Stimulated activated memory B cell treated with anti-CD40 and anti-IgM and Interleukin-4, amounts not matched to agents 10 μg/mL and 1 μg/mL and 100 μg/mL, for 72 hours (primary cell): Measurements from ENCODE around the gene AGFG1.
A peak's percentile ranks its signal among the peaks of the same experiment; 100 is the strongest.
"Not testable (repeated sequence)": the region's sequence is repeated elsewhere in the genome, so short reads cannot be mapped to it uniquely, and the experiment has no call there.

ENCODE experiments used
- ATAC-seq: fragments of 150-1000 bp; cut with Tn5 transposase; 2 replicates; pipeline ENCODE4 v1.10.0; 2021
- H3K27ac Mint-ChIP-seq: one replicate; pipeline ENCODE4 v1.8.0; 2022; ENCODE audit warnings: mild to moderate bottlenecking, mixed read lengths
- H3K27me3 Mint-ChIP-seq: one replicate; pipeline ENCODE4 v1.8.0; 2022; ENCODE audit warnings: mixed read lengths
- H3K36me3 Mint-ChIP-seq: one replicate; pipeline ENCODE4 v1.8.0; 2022; ENCODE audit warnings: mixed read lengths
- H3K4me1 Mint-ChIP-seq: one replicate; pipeline ENCODE4 v1.8.0; 2022; ENCODE audit warnings: mixed read lengths
- H3K4me3 Mint-ChIP-seq: one replicate; pipeline ENCODE4 v1.8.0; 2022; ENCODE audit warnings: mild to moderate bottlenecking, moderate library complexity, mixed read lengths
- H3K9me3 Mint-ChIP-seq: one replicate; pipeline ENCODE4 v1.8.0; 2022; ENCODE audit warnings: mixed read lengths

Gene AGFG1

DNA sequence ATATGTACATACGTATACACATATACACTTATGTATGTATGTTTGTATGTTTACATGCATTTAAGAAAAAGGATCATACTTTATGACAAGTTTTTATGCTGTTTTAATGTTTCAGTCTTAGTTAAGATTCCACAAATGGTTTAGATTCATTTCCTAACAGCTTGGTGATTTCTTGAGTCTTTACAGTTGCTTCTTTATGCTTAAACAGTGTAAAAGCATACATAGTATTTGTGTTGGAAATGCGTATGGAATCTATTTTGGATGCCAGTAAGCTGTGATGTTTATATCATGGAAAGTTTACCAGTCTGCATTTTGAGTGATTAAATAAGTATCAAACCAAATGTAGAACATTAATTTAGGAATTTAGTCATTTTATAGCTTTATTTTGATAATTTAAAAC lies 55.4 kb downstream of the AGFG1 start:
- H3K9me3 Mint-ChIP-seq = no peaks in the 10 kb centered on the region
- H3K27me3 Mint-ChIP-seq = no peaks in the 10 kb centered on the region
- H3K4me1 Mint-ChIP-seq = no peaks in the 10 kb centered on the region
- H3K36me3 Mint-ChIP-seq = peaks cover 30% of the 10 kb centered on the region
- no peak overlapping the region for H3K4me3 Mint-ChIP-seq
- no peak overlapping the region for H3K27ac Mint-ChIP-seq
- ATAC-seq = no peak

DNA sequence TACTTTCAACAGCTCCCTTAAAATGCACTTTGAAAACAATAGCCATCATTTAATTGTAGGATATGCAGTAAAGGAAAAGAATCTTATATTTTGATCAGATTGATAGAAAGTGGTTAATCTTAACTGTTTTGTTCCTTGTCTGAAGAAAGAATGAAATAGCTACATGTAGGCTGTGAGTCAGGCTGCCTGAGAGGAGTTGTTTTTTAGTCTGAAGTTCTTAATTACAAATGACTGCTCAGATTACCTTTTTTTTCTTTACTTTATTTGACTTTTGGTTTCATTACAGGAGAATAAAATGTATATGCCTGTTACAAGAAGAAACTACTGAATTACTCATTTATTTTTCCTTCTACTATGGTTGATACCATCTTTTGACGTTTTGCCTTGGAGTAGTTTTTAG lies 56.8 kb downstream of the AGFG1 start:
- Mint-ChIP-seq H3K4me3 (no peak overlapping the region), H3K27me3 (no peaks in the 10 kb centered on the region), H3K36me3 (peaks cover 38% of the 10 kb centered on the region), H3K9me3 (no peaks in the 10 kb centered on the region), H3K4me1 (peaks cover 5% of the 10 kb centered on the region), H3K27ac (no peak overlapping the region)
- ATAC-seq = no peak

DNA sequence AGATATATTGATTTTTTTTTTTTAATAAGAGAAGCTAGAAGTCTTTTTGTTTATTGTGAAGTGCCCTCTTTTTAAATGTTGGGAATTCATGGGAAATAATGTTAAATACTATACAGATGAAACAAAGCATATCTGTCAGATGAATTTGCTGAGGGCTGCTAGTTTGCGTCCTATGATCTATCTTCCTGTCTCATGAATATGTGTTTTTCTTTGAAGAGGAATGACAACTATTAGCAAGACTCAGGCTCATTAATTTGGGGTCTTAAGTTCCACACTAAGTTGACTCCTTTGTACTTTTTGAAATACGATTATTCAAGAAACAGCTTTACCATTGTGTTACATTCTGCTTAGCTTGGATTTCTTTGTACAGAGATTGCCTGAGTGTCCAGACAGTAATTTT lies 57.9 kb downstream of the AGFG1 start:
- Mint-ChIP-seq H3K27ac (no peak overlapping the region), H3K4me1 (peaks cover 5% of the 10 kb centered on the region), H3K4me3 (no peak overlapping the region), H3K9me3 (no peaks in the 10 kb centered on the region), H3K27me3 (no peaks in the 10 kb centered on the region), H3K36me3 (peaks cover 28% of the 10 kb centered on the region)
- no peak for ATAC-seq

GRCh38 chr2:227534714-227535113 lies 62.8 kb downstream of the AGFG1 start:
- Mint-ChIP-seq H3K9me3 (no peaks in the 10 kb centered on the region), H3K4me3 (no peak overlapping the region), H3K27me3 (no peaks in the 10 kb centered on the region), H3K36me3 (peaks cover 42% of the 10 kb centered on the region), H3K27ac (no peak overlapping the region), H3K4me1 (peaks cover 5% of the 10 kb centered on the region)
- peak; percentile 72 for ATAC-seq

DNA sequence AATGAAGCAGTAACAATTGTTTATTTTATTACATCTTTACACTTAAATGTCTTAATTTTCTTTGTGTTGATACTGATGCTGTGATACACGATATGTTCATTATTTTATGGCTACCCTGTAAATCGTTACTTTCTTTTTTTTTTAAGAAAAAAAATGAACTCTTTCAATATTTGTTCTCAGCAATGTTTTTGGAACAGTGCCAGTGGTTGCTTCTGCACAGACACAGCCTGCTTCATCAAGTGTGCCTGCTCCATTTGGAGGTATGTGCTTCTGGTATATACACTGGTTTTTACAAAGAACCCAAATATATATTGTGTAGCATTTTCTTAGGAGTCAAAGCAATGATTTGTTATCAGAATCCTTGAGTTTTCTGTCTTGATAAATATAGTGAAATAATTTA lies 64.5 kb downstream of the AGFG1 start:
- Mint-ChIP-seq H3K4me1 (peaks cover 5% of the 10 kb centered on the region), H3K9me3 (peaks cover 3% of the 10 kb centered on the region), H3K27ac (no peak overlapping the region), H3K36me3 (peaks cover 55% of the 10 kb centered on the region), H3K4me3 (no peak overlapping the region), H3K27me3 (no peaks in the 10 kb centered on the region)
- no peak for ATAC-seq

- Mint-ChIP-seq H3K27ac (no peak overlapping the region), H3K36me3 (peaks cover 70% of the 10 kb centered on the region)
Measured at GRCh38 chr2:227539465-227539956, 67.6 kb downstream of the AGFG1 start.

DNA sequence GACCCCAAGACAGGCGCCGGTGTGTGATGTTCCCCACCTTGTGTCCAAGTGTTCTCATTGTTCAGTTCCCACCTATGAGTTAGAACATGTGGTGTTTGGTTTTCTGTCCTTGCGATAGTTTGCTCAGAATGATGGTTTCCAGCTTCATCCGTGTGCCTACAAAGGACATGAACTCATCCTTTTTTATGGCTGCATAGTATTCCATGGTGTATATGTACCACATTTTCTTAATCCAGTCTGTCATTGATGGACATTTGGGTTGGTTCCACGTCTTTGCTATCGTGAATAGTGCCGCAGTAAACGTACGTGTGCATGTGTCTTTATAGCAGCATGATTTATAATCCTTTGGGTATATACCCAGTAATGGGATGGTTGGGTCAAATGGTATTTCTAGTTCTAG lies 68.4 kb downstream of the AGFG1 start:
- H3K27ac Mint-ChIP-seq, ATAC-seq, H3K27me3 Mint-ChIP-seq, H3K9me3 Mint-ChIP-seq, H3K4me3 Mint-ChIP-seq: not testable (repeated sequence)
- H3K4me1 Mint-ChIP-seq = peaks cover 14% of the 10 kb centered on the region
- peaks cover 79% of the 10 kb centered on the region for H3K36me3 Mint-ChIP-seq

More at GRCh38 chr2:227539465-227539956, 67.6 kb downstream of the AGFG1 start:
- Mint-ChIP-seq H3K4me1 (peaks cover 14% of the 10 kb centered on the region), H3K4me3 (no peak overlapping the region), H3K27me3 (no peaks in the 10 kb centered on the region), H3K9me3 (peaks cover 3% of the 10 kb centered on the region)
- ATAC-seq = no peak

DNA sequence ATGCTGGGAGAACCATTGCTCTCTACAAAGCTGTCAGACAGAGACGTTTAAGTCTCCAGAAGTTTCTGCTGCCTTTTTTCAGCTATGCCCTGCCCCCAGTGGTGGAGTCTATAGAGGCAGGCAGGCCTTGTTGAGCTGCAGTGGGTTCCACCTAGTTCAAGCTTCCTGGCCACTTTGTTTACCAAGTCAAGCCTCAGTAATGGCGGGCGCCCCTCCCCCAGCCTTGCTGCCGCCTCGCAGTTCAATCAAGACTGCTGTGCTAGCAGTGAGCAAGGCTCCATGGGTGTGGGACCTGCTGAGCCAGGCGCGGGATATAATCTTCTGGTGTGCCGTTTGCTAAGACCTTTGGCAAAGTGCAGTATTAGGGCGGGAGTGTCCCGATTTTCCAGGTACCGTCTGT lies 74.0 kb downstream of the AGFG1 start:
- peaks cover 2% of the 10 kb centered on the region for H3K9me3 Mint-ChIP-seq
- H3K4me3 Mint-ChIP-seq = no peak overlapping the region
- H3K36me3 Mint-ChIP-seq = peaks cover 69% of the 10 kb centered on the region
- ATAC-seq = no peak
- H3K27ac Mint-ChIP-seq = no peak overlapping the region
- peaks cover 14% of the 10 kb centered on the region for H3K4me1 Mint-ChIP-seq
- no peaks in the 10 kb centered on the region for H3K27me3 Mint-ChIP-seq

DNA sequence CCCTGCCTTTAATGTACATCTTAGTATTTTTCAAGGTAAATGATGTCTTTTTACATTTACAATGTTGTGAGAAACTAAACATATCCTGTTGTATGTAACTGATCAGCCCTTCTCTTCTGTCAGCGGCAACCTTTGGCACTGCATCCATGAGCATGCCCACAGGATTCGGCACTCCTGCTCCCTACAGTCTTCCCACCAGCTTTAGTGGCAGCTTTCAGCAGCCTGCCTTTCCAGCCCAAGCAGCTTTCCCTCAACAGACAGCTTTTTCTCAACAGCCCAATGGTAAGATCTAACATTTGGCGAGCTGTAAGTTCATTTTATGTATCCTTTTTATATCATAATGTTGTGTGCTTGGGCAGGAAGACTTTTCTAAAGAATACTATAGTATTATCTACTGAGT lies 79.9 kb downstream of the AGFG1 start:
- H3K4me1 Mint-ChIP-seq = no peaks in the 10 kb centered on the region
- no peaks in the 10 kb centered on the region for H3K27me3 Mint-ChIP-seq
- peaks cover 47% of the 10 kb centered on the region for H3K36me3 Mint-ChIP-seq
- H3K4me3 Mint-ChIP-seq = no peak overlapping the region
- ATAC-seq = no peak
- no peak overlapping the region for H3K27ac Mint-ChIP-seq
- no peaks in the 10 kb centered on the region for H3K9me3 Mint-ChIP-seq

DNA sequence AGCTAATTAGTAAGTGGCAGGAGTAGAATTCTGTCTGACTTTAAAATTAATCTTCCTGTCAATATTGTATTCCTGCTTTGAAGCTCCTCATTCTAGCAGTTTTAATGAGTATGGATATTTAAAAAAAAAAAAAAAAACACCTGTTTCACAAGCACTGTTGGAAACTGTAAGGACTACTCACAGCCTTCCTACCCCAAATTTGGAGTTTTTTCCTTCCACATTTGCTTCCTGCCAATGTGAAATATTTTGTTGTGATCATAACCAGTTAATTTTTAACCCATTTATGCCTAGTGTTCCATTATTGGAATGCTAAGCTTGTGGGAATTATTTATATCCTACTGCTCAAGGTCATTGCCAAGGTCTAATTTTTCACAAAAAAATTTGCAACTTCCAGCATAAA lies 90.6 kb downstream of the AGFG1 start:
- Mint-ChIP-seq H3K36me3 (peaks cover 13% of the 10 kb centered on the region), H3K4me3 (no peak overlapping the region)

DNA sequence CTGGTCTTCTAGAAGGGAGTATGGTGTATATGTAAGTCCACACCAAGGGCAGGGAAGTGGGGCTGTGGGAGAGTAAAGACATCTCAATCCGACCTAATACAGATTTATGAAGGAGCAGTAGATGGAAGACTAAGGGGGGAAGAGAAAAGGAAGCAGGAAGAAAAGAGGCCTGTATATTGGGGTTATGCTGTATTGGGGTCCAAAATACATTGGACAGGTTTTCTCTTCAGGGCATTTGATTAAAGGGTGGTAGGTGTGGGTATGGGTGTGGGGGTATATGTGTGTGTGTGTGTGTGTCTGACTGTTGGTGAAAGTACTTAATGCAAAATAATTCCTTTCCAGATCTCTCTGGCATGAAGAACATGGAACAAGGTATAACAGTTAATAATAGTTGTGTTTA lies 93.1 kb downstream of the AGFG1 start:
- no peak for ATAC-seq
- no peaks in the 10 kb centered on the region for H3K4me1 Mint-ChIP-seq
- no peaks in the 10 kb centered on the region for H3K27me3 Mint-ChIP-seq
- H3K9me3 Mint-ChIP-seq = no peaks in the 10 kb centered on the region
- H3K36me3 Mint-ChIP-seq = peaks cover 9% of the 10 kb centered on the region
- H3K4me3 Mint-ChIP-seq = no peak overlapping the region
- H3K27ac Mint-ChIP-seq = no peak overlapping the region

More for the DNA sequence above, 90.6 kb downstream of the AGFG1 start:
- Mint-ChIP-seq H3K27me3 (no peaks in the 10 kb centered on the region), H3K9me3 (no peaks in the 10 kb centered on the region), H3K27ac (no peak overlapping the region), H3K4me1 (no peaks in the 10 kb centered on the region)
- ATAC-seq = no peak

GRCh38 chr2:227566012-227566411 lies 94.1 kb downstream of the AGFG1 start:
- H3K36me3 Mint-ChIP-seq = peaks cover 7% of the 10 kb centered on the region
- H3K27ac Mint-ChIP-seq = no peak overlapping the region
- ATAC-seq = no peak
- no peak overlapping the region for H3K4me3 Mint-ChIP-seq
- no peaks in the 10 kb centered on the region for H3K27me3 Mint-ChIP-seq
- peaks cover 7% of the 10 kb centered on the region for H3K4me1 Mint-ChIP-seq
- H3K9me3 Mint-ChIP-seq = no peaks in the 10 kb centered on the region

GRCh38 chr2:227568852-227569169 lies 96.9 kb downstream of the AGFG1 start:
- no peaks in the 10 kb centered on the region for H3K9me3 Mint-ChIP-seq
- no peak overlapping the region for H3K27ac Mint-ChIP-seq
- H3K36me3 Mint-ChIP-seq = peaks cover 7% of the 10 kb centered on the region
- H3K4me3 Mint-ChIP-seq = no peak overlapping the region
- peaks cover 7% of the 10 kb centered on the region for H3K4me1 Mint-ChIP-seq
- H3K27me3 Mint-ChIP-seq = no peaks in the 10 kb centered on the region
- ATAC-seq = no peak

GRCh38 chr2:227570615-227571014 lies 98.7 kb downstream of the AGFG1 start:
- no peak overlapping the region for H3K4me3 Mint-ChIP-seq
- H3K27ac Mint-ChIP-seq = no peak overlapping the region
- H3K9me3 Mint-ChIP-seq = no peaks in the 10 kb centered on the region
- H3K36me3 Mint-ChIP-seq = no peaks in the 10 kb centered on the region
- ATAC-seq = no peak
- H3K27me3 Mint-ChIP-seq = no peaks in the 10 kb centered on the region
- H3K4me1 Mint-ChIP-seq = peaks cover 7% of the 10 kb centered on the region

DNA sequence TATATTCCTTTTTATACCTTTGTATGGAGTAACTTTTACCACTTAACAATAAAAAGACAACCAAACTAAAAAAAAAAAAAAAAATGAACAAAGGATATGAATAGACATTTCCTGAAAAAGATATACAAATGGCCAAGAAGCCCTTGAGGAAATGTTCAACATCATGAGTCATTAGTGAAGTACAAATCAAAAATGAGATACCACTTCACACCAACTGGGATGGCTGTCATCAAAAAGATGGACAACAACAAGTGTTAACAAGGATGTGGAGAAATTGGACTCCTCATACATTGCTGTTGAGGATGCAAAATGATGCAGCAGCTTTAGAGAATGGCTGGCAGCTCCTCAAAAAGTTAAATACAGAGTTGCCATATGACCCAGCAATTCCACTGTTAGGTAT lies 104.2 kb downstream of the AGFG1 start:
- Mint-ChIP-seq H3K27me3 (peaks cover 17% of the 10 kb centered on the region), H3K36me3 (peaks cover 1% of the 10 kb centered on the region), H3K4me3 (no peak overlapping the region), H3K9me3 (no peaks in the 10 kb centered on the region), H3K27ac (no peak overlapping the region), H3K4me1 (no peaks in the 10 kb centered on the region)
- no peak for ATAC-seq

DNA sequence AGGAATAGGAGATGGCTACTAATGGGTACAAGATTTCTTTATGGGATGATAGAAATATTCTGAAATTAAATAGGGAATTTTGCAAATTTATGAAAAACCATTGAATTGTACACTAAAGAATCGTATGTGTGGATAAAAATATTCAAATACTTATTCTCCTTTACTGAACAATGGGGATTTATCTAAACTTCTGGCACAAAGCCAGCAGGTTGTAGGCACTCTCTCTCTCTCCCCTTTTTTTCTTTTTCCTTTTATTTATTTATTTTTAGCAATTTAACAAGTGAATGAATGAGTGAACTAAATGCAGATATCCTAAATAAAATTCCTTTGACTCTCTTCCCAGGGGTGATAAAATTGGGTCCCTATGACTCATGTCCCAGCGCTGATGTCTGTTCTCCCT lies 104.9 kb downstream of the AGFG1 start:
- H3K4me1 Mint-ChIP-seq = no peaks in the 10 kb centered on the region
- peaks cover 24% of the 10 kb centered on the region for H3K27me3 Mint-ChIP-seq
- H3K36me3 Mint-ChIP-seq = peaks cover 5% of the 10 kb centered on the region
- no peak overlapping the region for H3K4me3 Mint-ChIP-seq
- H3K9me3 Mint-ChIP-seq = no peaks in the 10 kb centered on the region
- ATAC-seq = no peak
- H3K27ac Mint-ChIP-seq = no peak overlapping the region

DNA sequence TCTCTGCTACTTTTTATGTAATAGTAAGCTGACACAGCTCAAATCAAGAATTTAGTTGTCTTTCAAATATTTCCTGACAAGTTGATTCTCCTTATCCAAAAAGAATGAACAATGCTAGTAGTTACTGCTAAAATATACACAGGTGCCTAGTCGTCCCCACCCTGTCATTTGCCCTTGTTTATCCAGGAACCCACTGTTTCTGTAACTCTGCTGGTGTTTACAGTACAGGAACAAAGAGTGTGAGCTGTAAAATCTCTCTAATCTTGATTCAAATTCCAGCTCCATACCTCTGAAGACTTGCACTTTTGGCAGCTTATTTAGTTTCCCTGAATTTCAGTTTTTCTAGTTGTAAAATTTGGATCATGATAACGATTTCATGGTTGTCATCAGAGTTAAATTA lies 105.6 kb downstream of the AGFG1 start:
- H3K36me3 Mint-ChIP-seq = peaks cover 12% of the 10 kb centered on the region
- H3K27me3 Mint-ChIP-seq = peaks cover 30% of the 10 kb centered on the region
- H3K27ac Mint-ChIP-seq = no peak overlapping the region
- peaks cover 6% of the 10 kb centered on the region for H3K9me3 Mint-ChIP-seq
- no peak for ATAC-seq
- no peak overlapping the region for H3K4me3 Mint-ChIP-seq
- no peaks in the 10 kb centered on the region for H3K4me1 Mint-ChIP-seq
